HepG2 (cell line): ENCODE data around the gene CMTM2. TPM values are rescaled to one million over a fixed set of nuclear protein-coding genes. Genes with fewer than 3 reads are reported as not detected.

Source experiments
- ARNT2 ChIP-seq: sonication (generic); formaldehyde crosslinking; IDR thresholded peaks from 2 replicates; pipeline ENCODE4 v1.8.0; 2022; ENCODE audit warnings: mild to moderate bottlenecking, low read depth, missing genetic modification reagents, moderate library complexity
- ATAD3A ChIP-seq: sonication (generic); formaldehyde crosslinking; IDR thresholded peaks from 2 replicates; pipeline ENCODE4 v1.4.0; 2020; ENCODE audit warnings: missing genetic modification reagents
- ATM ChIP-seq: fragments of 450-650 bp; IDR thresholded peaks from 2 replicates; pipeline ENCODE4 v1.7.1; 2017; ENCODE audit warnings: mild to moderate bottlenecking, borderline replicate concordance
- CSRNP1 ChIP-seq: sonication (generic); formaldehyde crosslinking; IDR thresholded peaks from 2 replicates; pipeline ENCODE4 v1.8.1; 2023; ENCODE audit warnings: mild to moderate bottlenecking, missing genetic modification reagents
- FOXC1 ChIP-seq: sonication (generic); formaldehyde crosslinking; IDR thresholded peaks from 2 replicates; pipeline ENCODE4 v1.8.0; 2022; ENCODE audit warnings: mild to moderate bottlenecking, missing genetic modification reagents, borderline replicate concordance
- LCORL ChIP-seq, 2 experiments: fragments of 450-650 bp in 1 of 2; sonication (generic) in 1 of 2; formaldehyde crosslinking in 1 of 2; IDR thresholded peaks; 2 replicates each; pipeline versions ENCODE4 v1.5.0 to v1.6.1; 2017 to 2020; ENCODE audit warnings: antibody characterized with exemption in 1 of 2, missing genetic modification reagents in 1 of 2
- MTA3 ChIP-seq: sonication (generic); formaldehyde crosslinking; IDR thresholded peaks from 2 replicates; pipeline ENCODE4 v1.4.0; 2020; ENCODE audit warnings: missing genetic modification reagents
- MTERF4 ChIP-seq: sonication (generic); formaldehyde crosslinking; IDR thresholded peaks from 2 replicates; pipeline ENCODE4 v1.8.0; 2023; ENCODE audit warnings: mild to moderate bottlenecking, missing genetic modification reagents
- NR1H2 ChIP-seq: sonication (generic); formaldehyde crosslinking; IDR thresholded peaks from 2 replicates; pipeline ENCODE4 v1.8.1; 2022; ENCODE audit warnings: low read depth, missing genetic modification reagents, borderline replicate concordance
- PBX2 ChIP-seq: IDR thresholded peaks from 2 replicates; pipeline ENCODE4 v1.6.1; 2016; ENCODE audit warnings: control low read depth
- PHF8 ChIP-seq: sonication (generic); formaldehyde crosslinking; IDR thresholded peaks from 2 replicates; pipeline ENCODE4 v1.5.0; 2020; ENCODE audit warnings: missing genetic modification reagents
- SETDB1 ChIP-seq: sonication (generic); formaldehyde crosslinking; IDR thresholded peaks from 2 replicates; pipeline ENCODE4 v1.5.1; 2020; ENCODE audit warnings: missing genetic modification reagents, mild to moderate bottlenecking, borderline replicate concordance
- ZBTB4 ChIP-seq: sonication (generic); formaldehyde crosslinking; IDR thresholded peaks from 2 replicates; pipeline ENCODE4 v1.4.0; 2020; ENCODE audit warnings: missing genetic modification reagents, mild to moderate bottlenecking, borderline replicate concordance
- ZNF253 ChIP-seq: sonication (generic); formaldehyde crosslinking; IDR thresholded peaks from 2 replicates; pipeline ENCODE4 v1.8.0; 2022; ENCODE audit warnings: mild to moderate bottlenecking, missing genetic modification reagents, borderline replicate concordance
- ZNF549 ChIP-seq: sonication (generic); formaldehyde crosslinking; IDR thresholded peaks from 2 replicates; pipeline ENCODE4 v1.5.0; 2020; ENCODE audit warnings: missing genetic modification reagents
- ZNF691 ChIP-seq: sonication (generic); formaldehyde crosslinking; IDR thresholded peaks from 2 replicates; pipeline ENCODE4 v1.4.0; 2020; ENCODE audit warnings: missing genetic modification reagents, low read depth, mild to moderate bottlenecking, borderline replicate concordance
- ZNF770 ChIP-seq: sonication (generic); formaldehyde crosslinking; IDR thresholded peaks from 2 replicates; pipeline ENCODE4 v1.5.0; 2020; ENCODE audit warnings: mild to moderate bottlenecking, missing genetic modification reagents
- ZZZ3 ChIP-seq: sonication (generic); formaldehyde crosslinking; IDR thresholded peaks from 2 replicates; pipeline ENCODE4 v1.4.0; 2020; ENCODE audit warnings: missing genetic modification reagents, mild to moderate bottlenecking, borderline replicate concordance
- polyA plus RNA-seq, 8 experiments: library from polyadenylated mRNA; depleted of rRNA in 3 of 8; stranded (reverse) in 7 of 8; unstranded in 1 of 8; fragments of >200 nt; fragmentation: Illumina TruSeq in 4 of 8; extraction: Trizol in 4 of 8; gene quantifications; 2 replicates each; pipeline versions ENCODE4 v1.2.1 to v1.2.3, GENCODE V29; 2011 to 2016; ENCODE audit warnings: low read depth in 4 of 8, missing spikeins in 1 of 8, mixed read lengths in 1 of 8; ENCODE audit not compliant: insufficient read depth in 1 of 8
- total RNA-seq, 5 experiments: library from RNA; depleted of rRNA; stranded (reverse); fragments of >200 nt; fragmentation: Illumina TruSeq; extraction: Trizol; gene quantifications; 2 replicates each; pipeline ENCODE4 v1.2.3, GENCODE V29; 2016; ENCODE audit warnings: low read depth in 1 of 5

Gene CMTM2
- total and polyA plus RNA-seq, 2 of the 13 experiments (the other 11 are each of a cell fraction or from before 2014, with no cell fraction given) = not detected

- TF ChIP-seq ZNF770 (CRISPR knock-in tag) = no peak
- TF ChIP-seq ZBTB4 (CRISPR knock-in tag) = no peak
- TF ChIP-seq CSRNP1 (CRISPR knock-in tag) = no peak
- peak; percentile 43; the same call in 1 of the 2 replicates for TF ChIP-seq ZNF691 (CRISPR knock-in tag)
- TF ChIP-seq ATM = no peak
- no peak for TF ChIP-seq SETDB1 (CRISPR knock-in tag)
- TF ChIP-seq ZNF253 = no peak
- no peak for TF ChIP-seq ATAD3A (CRISPR knock-in tag)
- TF ChIP-seq MTERF4 (CRISPR knock-in tag) = no peak
- TF ChIP-seq PBX2 (CRISPR knock-in tag) = no peak
- TF ChIP-seq ZNF549 (CRISPR knock-in tag) = no peak
- TF ChIP-seq FOXC1 (CRISPR knock-in tag) = no peak
- TF ChIP-seq PHF8 (CRISPR knock-in tag) = peak; percentile 78
- TF ChIP-seq NR1H2 (CRISPR knock-in tag) = no peak
- no peak for TF ChIP-seq ZZZ3 (CRISPR knock-in tag)
- TF ChIP-seq ARNT2 = no peak; the same call in 1 of the 2 replicates
- TF ChIP-seq MTA3 = no peak
- TF ChIP-seq LCORL (IDR thresholded peaks at IDR 0.05) = no peak
- peak; percentile 42 for TF ChIP-seq LCORL (CRISPR knock-in tag; IDR thresholded peaks at IDR 0.05)
These were observed 25.3 kb downstream of the CMTM2 start, which contains the start of gene CMTM3 (continued) for GRCh38 chr16:66604376-66605176.
